ENCODE results near the gene CFAP97D1.
A peak's percentile ranks its signal among the peaks of the same experiment; 100 is the strongest.

The CFAP97D1 gene

DNA sequence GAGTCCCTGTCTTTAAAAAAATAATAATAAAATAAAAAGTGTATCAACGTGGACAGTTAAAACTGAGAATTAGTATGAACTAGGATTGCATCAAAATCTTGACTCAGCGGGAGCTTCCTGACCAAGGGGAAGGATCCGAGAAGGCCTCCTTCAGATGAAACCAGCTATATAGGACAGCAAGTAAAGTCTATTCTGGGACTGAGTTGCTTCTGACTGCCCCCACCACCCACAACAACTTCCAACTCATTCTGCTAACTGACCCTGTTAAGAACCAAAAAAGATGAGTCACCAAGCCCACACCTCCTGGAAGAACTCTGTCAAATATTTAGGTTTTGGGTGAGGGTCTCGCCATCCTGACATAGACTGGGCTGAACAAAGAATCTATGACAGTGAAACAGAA lies 27.8 kb downstream of the CFAP97D1 start (continued):
- TF ChIP-seq CTCF (tag by site-specific recombination; IDR thresholded peaks at IDR 0.05): no peak

DNA sequence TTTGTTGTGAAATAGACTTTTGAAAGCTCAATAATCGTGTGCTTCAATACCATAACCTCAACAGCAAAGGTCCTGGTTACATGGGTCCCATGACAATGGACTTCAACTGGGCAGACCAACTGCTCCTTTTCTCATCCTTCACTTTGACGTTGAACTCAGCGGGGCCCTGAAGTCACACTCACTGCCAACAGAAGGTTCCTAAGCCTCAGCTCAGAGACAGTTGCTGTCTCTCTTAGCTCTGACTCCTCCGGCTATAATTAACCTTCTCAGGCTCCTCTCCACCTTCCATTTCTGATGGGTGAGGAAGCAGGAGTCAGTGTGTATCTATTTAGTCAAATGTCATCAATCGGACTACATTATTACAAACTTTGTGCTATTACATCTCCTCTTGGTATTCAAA lies 28.9 kb downstream of the CFAP97D1 start:
- Histone ChIP-seq H3K9me3 (ENCODE audit: control insufficient read depth, insufficient read depth, low read depth, low read length) (no peaks in the 10 kb centered on the region), H3K4me1 (ENCODE audit: control insufficient read depth, insufficient read depth, low read length) (no peaks in the 10 kb centered on the region), H3K27ac (ENCODE audit: extremely low read depth, low read depth, low read length) (no peak overlapping the region), H3K36me3 (ENCODE audit: control insufficient read depth in 2 of 2, insufficient read depth in 1 of 2, low read length in 2 of 2) (peaks cover 15 to 49% of the 10 kb centered on the region in 2 experiments), H3K4me3 (ENCODE audit: low read depth, low read length) (no peak overlapping the region)
- TF ChIP-seq ZBTB1 (tag by site-specific recombination; IDR thresholded peaks at IDR 0.05) (no peak), KLF7 (tag by site-specific recombination; IDR thresholded peaks at IDR 0.05; ENCODE audit: borderline replicate concordance) (no peak), ZNF677 (tag by site-specific recombination; IDR thresholded peaks at IDR 0.05) (no peak), ZNF354C (tag by site-specific recombination; IDR thresholded peaks at IDR 0.05; ENCODE audit: borderline replicate concordance, low read depth) (no peak), SCRT1 (tag by site-specific recombination; IDR thresholded peaks at IDR 0.05; ENCODE audit: borderline replicate concordance) (no peak), ZNF837 (tag by site-specific recombination; IDR thresholded peaks at IDR 0.05) (no peak), ZSCAN30 (tag by site-specific recombination; IDR thresholded peaks at IDR 0.05) (no peak), ZNF19 (tag by site-specific recombination; IDR thresholded peaks at IDR 0.05; ENCODE audit: low read depth) (no peak), ZNF549 (tag by site-specific recombination; IDR thresholded peaks at IDR 0.05) (no peak), ZNF560 (tag by site-specific recombination; IDR thresholded peaks at IDR 0.05; ENCODE audit: borderline replicate concordance) (no peak), ZBTB8A (tag by site-specific recombination; IDR thresholded peaks at IDR 0.05) (no peak), ZNF416 (tag by site-specific recombination; IDR thresholded peaks at IDR 0.05) (no peak)
- TF ChIP-seq, protein P1, sequence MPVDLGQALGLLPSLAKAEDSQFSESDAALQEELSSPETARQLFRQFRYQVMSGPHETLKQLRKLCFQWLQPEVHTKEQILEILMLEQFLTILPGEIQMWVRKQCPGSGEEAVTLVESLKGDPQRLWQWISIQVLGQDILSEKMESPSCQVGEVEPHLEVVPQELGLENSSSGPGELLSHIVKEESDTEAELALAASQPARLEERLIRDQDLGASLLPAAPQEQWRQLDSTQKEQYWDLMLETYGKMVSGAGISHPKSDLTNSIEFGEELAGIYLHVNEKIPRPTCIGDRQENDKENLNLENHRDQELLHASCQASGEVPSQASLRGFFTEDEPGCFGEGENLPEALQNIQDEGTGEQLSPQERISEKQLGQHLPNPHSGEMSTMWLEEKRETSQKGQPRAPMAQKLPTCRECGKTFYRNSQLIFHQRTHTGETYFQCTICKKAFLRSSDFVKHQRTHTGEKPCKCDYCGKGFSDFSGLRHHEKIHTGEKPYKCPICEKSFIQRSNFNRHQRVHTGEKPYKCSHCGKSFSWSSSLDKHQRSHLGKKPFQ (tag by site-specific recombination; IDR thresholded peaks at IDR 0.05): no peak
- POLR2A ChIA-PET: interaction anchor here (0.6 to 1.1 kb wide), 2 partner anchors 8 to 228 kb away, joined by 3 to 8 read pairs; no protein-coding TSS in a partner anchor
- CTCF ChIA-PET: interaction anchor here (1.1 to 1.6 kb wide), 2 partner anchors 9 to 43 kb away, joined by 3 read pairs; no protein-coding TSS in a partner anchor

GRCh38 chr17:43810226-43810715 lies 30.0 kb downstream of the CFAP97D1 start:
- TF ChIP-seq ZNF785 (tag by site-specific recombination; IDR thresholded peaks at IDR 0.05) (no peak), ZNF549 (tag by site-specific recombination; IDR thresholded peaks at IDR 0.05) (no peak), ZNF600 (tag by site-specific recombination; IDR thresholded peaks at IDR 0.05) (no peak), ZNF341 (tag by site-specific recombination; IDR thresholded peaks at IDR 0.05; ENCODE audit: low read depth) (peak; percentile 27; the same call in 1 of the 2 replicates), ZSCAN16 (tag by site-specific recombination; IDR thresholded peaks at IDR 0.05) (no peak), ZBTB10 (tag by site-specific recombination; IDR thresholded peaks at IDR 0.05) (no peak)
- H3K36me3 ChIP-seq (ENCODE audit: control insufficient read depth in 2 of 2, insufficient read depth in 1 of 2, low read length in 2 of 2): peaks cover 18 to 57% of the 10 kb centered on the region in 2 experiments
- no peaks in the 10 kb centered on the region for H3K9me3 ChIP-seq (ENCODE audit: control insufficient read depth, insufficient read depth, low read depth, low read length)
- H3K4me3 ChIP-seq (ENCODE audit: low read depth, low read length): no peak overlapping the region
- CTCF ChIA-PET: interaction anchor here (0.6 to 2.0 kb wide), 6 partner anchors 16 to 68 kb away, joined by 3 to 10 read pairs (median 4); no protein-coding TSS in a partner anchor
- H3K4me1 ChIP-seq (ENCODE audit: control insufficient read depth, insufficient read depth, low read length): no peaks in the 10 kb centered on the region
- POLR2A ChIA-PET: no interaction called here
- H3K27ac ChIP-seq (ENCODE audit: extremely low read depth, low read depth, low read length): no peak overlapping the region

Measured in HEK293 (cell line).